GM21723 (cell line): ENCODE measurements around the gene ADD2.
"Not testable (repeated sequence)": the region's sequence is repeated elsewhere in the genome, so short reads cannot be mapped to it uniquely, and the experiment has no call there.

Source experiments
- ATAC-seq: cut with Tn5 transposase; IDR thresholded peaks from one replicate; pipeline ENCODE4 v1.9.1; 2021; ENCODE audit warnings: mild to moderate bottlenecking, moderate library complexity; ENCODE audit not compliant: unreplicated experiment

ADD2 gene

DNA sequence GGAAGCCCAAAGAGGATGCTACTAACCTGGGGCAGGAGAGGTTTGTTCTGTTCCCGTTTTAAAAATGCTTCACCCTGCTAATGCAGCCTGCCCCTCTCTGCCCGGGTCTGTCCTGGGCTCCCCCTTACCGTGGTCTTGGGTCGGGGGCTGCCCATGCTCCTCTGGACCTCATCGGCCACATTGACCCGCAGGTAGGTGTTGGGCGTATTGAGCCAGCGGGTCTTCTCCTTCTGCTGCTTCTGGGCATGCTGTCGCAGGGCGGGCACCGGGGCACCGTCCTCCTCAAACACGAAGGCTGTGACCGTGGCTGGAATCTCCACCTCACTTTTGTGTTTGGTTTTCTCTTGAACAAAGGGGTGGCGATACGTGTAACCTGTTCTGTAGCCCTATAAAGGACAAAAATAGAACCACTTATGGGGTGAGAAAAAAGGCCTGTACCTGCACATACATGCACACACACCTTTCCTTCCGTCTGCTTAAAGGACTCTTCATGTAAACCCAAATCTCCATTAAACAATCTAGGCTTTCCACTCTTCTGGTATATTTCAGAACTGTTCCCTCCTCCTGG lies 89.3 kb downstream of the ADD2 start:
- no peak for ATAC-seq

DNA sequence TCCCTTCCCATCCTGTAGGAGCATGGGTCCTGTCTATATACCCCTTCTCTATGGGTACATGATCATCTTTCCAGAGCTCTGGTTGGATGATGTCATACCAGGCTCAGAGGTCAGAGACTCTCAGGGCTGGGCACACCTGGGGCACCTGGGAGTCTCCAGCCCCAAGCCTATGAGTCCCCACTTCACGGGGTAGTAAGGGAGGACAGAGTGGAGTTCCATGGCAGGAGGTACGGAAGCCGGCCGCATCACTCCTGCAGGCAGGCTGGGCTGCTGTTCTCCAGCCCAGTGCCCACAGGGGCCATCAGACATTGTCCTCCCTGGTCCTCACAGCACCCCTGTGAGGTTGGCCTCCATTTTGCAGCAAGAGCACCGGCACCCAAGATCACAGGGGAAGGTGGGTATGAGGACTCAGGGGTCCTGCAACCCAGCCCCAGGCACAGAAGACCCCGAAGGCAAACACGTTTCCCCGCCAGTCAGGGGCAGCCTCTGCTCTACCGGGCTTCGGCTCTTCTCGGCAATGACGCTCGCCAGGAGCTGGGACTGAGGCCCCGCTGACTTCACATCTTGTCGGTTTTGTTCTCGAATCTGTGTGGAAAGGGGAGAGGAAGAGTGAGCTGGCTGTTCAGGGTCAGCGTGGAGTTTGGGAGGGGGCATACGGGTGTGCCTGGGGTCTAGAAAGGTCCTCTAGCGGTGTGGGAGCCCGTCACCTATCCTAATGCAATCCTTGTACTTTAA lies 91.5 kb downstream of the ADD2 start:
- no peak for ATAC-seq

DNA sequence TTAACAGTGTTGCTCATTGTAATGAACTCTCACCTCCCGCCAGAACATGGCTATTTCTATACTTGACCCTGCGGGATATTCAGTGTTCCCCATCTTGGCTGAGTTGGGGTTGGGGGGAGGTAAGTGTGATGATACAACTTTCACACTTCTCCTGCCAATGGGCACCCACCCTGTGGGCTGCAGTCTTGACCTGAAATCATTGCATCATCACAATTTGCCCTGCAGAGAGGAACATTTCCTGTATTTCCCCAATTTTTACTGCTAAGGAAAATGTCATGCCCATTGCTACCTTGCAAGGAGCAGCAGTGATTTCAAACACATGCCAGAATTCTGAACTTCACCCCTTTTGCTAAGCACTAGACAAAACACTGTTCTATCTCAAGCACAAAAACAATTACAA lies 92.1 kb downstream of the ADD2 start:
- no peak for ATAC-seq

DNA sequence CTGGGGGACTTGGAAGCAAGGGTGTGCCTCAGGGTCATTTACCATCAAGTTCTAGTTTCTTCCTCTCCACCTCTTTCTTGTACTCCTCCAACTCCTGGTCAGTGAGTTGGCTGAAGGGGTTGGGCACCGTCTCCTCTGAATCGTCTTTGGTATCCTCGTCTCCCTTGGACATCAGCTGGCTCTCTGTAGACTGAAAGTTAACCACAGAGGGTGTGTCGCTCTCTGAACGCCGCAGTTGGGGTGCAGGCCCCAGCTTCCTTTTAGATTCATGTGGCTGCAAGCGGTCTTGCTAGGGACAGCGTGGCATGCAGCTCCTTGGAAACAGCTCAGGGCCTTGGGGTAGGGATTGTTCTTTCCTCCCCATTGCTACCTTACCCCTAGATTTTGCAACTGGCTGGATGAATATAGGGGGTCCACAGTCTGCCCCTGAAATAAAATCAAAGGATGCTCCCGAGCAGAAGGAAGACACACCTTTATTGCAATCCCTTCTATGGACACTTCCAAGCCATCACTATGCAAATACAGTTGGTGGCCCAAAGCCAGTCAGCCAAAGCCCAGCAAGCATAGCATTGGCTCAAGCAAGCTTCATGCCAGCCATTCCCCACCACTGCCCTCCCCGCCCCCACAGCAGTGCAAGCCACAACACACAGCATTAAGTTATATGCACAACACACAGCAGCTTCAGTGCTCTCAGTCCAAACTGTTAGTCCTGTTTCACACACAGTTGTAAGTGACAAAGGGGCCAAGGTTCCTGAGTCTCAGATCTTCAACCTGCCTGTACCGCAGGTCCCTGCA lies 93.2 kb downstream of the ADD2 start:
- no peak for ATAC-seq

DNA sequence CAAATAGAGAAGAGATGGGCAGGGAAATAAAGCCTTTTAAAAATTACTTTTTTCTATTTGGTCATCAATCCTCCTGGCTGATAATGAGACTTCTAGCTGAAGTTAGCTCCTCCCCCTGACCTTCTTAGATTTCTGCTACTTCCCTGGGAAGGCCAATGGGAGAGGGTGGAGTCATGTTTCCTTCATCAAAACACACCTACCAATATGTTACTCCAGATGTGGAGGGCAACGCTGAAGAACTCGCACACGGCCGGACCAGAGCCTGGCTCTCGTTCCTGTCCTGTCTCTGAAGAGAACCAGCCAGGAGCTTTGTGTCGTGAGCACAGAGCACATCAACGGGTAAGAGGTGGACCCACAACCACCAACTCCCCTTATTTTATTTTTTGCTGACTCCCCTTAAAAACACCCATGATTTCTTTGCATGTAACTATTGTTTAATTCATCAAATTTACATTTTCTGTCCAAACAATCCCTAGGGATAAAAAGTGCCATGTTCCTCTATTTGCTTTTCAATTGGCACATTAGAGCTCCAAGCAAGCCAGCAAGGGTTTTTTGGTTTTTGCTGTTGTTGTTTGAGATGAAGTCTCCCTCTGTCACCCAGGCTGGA lies 94.9 kb downstream of the ADD2 start:
- no peak for ATAC-seq

DNA sequence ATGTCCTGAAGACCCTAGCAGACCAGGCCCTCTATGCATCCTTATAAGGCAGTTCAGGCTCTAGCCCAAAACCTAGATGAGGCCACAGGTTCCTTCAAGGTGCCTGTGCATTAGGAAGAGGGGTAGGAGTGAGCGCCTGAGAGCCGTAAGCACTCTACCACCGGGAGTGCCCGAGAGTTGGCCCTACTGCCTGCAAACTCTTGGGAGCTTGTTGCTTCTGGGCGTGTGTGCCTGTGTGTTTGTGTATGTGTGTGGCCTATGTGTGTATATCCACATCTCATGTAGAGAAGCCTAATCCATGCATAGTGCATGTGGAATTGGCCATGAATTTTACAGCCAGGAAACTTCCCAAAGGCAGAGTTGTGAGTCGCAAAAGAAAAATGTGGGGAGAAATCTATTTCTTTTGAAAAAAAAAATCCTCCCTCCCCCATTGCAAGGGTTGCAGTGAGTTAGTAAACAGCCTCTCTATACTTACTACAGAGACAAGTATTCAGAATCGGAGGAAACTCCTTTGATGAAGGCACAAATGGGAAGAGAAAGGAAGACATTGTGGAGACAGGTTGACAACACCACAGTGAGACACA lies 96.8 kb downstream of the ADD2 start:
- ATAC-seq = no peak

DNA sequence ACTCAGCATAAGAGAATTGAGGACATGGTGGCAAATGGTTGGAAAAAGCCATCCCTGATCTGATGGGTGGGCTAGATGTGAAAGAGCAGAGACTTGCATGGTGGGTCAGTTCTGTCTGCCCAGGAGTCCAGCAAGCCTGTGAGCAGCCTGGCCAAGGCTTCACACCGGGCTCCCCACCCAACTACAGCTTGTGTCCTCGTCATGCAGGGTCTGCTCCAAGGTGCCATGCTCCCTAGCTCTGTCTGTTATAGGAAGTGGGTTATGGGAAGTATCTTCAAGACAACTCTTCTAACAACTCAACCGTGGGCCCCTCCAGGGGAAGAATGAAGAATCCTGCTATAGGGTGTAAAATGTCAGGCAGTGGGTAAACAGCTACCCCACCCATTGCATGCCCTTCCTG lies 97.4 kb downstream of the ADD2 start:
- no peak for ATAC-seq

DNA sequence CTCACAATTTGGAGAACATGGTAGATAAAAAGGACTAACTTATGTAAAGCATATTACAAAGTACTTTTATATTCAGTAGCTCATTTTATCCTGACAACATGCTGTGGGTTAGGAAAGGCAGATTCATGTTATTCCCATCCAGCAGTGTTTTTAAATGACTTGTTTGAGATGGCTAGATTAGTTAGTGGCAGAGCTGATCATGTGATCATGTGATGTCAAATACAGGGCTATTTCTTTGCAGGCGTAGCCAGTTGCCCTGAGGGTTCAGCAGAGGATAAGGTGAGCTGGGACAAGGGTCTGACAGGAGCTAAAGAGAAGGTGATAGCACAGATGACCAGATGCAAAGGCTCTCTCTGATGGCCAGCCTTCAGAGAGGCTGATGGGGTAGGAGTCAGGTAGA lies 97.8 kb downstream of the ADD2 start:
- no peak for ATAC-seq

DNA sequence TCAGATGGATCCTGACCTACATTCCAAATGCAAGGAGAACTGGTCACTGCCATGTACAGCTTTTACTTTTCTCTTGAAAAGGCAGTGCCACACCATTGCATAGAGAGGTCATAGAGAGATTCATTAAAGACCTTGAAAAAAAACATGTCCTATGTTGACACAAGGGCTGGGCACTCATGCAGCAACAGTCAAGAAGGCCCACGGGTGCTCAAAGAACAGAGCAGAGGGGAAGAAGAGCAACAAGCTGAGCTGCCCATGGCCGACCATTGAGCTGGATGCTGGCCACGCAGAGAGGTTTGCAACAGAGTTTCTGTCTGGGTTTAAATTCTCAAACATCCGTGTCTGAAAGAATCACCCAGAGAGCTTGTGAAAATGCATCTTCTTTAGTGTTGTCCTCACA lies 99.1 kb downstream of the ADD2 start:
- no peak for ATAC-seq

DNA sequence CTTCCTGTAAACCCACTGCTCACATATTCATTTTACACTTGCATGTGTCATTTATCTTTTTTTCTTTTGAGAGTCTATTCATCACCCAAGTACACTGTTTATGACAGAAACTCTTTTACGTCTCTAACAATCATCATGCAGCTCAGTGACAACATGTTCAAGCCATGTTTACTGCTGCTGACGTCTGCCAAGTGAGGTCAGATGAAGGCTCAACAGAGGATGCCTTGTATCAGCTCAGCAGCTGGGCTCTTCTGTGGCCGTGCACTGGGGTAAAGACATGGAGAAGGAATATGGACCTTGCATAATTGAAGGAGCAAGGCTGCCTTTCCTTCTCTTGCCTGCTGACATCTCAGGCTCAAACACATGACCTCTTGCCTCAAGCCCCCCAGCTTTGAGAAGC lies 99.6 kb downstream of the ADD2 start:
- no peak for ATAC-seq

DNA sequence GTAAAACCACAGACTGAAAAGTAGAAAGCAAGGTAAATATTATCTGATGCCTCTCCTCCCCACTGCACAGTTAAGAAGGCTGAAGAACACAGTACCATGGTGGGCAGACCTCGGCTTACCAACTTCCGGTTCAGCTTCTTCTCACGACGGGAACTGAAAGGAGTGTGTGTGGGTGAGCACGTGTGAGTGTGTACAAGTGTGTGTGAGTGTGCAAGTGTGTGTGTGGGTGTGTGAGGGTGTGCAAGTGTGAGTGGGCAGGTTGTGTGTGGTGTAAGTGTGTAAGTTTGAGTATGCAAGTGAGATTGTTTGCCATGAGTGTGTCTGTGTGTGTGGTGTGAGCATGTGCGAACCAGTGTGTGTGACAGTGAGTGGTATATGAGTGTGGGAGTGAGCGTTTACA lies 103.5 kb downstream of the ADD2 start:
- no peak for ATAC-seq

DNA sequence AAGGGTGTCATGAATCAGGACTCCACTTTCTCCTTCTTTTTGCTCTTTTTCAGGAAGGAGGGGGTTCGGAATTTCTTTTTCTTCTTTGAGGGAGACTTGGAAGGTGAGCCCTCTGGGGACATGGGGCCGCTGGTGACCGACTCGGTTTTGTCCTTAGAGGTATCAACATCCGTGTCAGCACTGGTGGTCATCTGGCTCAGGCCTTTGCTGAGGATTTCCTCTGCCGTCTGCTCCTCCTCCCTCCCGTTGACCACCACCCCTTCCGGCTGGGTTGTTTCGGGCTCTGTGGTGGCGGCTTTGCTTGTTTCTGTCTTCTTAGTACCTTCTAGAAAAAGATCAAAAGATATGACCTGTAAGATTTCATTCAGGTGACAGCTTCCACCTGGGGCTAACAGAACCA lies 104.6 kb downstream of the ADD2 start:
- ATAC-seq = no peak

DNA sequence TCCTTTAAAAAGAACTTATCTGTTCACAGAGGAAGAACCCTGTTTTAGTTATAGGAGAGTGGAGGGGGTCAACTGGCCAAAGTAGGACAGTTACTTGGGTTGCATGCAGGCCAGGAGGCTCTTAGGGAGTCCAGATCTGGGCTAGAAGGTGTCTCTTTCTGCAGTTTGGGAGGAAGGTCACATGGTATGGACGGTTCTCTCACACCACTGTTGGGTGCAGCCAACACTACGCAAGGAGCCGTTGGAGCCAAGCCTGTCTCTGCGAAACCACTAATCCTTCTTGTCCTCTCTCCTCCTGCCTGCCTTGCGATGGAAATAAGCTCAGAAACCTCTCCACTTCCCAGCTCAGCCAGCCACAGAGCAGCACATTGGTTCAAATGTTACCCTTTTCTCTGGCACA lies 108.4 kb downstream of the ADD2 start:
- no peak for ATAC-seq

DNA sequence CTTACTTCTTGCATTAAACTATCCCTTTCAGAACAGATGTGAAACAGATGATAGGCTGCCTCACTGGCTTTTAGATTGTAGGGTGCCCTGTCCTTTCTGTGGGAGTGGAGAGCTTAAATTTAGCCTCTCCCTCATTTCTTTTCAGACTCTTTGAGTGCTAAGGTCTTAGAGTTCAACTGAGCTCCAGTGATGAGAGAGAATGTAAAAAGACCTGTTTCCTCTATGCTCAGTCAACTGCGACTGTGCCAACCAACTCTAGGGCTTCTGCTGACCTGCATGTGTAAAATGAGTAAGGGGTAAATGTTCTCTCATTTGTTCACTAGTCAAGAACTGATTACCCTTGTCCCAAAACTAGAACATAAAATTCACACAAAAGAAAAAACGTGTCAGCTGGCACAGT lies 109.5 kb downstream of the ADD2 start:
- no peak for ATAC-seq

DNA sequence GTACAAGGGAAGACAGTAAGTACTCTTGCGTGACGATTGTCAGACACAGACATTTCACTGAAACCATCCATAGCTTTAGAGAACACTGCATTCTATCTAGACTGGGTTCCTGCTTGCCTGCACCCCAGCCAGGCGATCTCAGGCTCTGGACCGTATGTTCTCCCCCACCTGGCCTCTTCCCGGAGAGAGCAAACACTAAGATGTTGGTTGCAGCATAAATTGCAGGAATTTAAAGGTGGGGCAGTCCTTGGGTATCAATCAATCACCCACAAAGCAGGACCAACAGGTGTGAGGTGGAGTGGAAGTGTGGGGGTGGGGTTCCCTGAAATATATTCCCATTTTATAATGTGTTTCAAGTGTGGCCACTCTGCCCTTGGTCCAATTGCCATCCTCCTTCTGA lies 110.8 kb downstream of the ADD2 start:
- no peak for ATAC-seq

DNA sequence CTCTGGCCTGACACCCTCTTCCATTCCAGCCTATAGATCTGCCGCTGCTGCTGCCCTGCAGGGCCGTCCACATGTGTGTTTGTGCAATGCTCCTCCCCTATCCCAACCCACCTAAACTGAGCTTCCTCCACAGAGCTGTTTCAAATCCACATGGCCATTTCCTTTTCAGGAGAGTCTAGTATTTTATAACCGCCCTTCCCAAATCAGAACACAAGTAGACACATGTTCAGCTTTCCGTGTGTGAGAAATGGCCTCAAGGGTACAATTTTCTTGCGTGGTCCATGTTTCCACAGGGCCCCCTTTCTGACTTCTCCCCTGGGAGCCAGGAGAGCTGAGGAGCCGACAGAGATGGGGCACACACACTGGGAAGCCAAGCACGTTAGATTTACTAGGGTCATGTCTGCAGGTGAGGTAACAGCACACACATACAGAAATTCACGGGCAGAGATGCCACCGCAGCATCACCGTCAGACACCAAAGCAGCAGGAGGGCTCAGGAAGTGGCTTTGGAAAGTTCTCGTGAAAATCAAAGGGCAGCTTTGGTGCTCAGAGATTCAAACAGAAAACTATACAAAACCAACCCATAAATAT lies 111.5 kb downstream of the ADD2 start:
- ATAC-seq = no peak

DNA sequence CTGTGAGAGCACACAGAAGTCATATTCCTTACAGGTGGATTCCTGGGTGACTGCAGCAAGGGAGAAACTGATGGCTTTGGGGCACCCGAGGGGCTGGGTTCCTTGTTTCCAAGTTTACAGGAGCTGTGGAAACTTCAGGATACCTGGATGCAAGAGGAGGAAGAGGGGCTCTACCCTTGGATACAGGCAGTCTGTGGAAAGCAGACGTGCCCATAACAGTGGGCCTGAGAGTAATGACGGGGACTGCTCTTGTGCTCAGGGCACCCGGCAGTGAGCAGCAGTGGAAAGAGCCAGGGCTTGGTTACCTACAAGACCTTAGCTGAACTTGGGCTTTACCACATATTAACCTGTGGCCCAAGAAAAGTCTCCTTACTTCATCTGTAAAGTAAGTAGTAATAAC lies 112.2 kb downstream of the ADD2 start:
- ATAC-seq = no peak

DNA sequence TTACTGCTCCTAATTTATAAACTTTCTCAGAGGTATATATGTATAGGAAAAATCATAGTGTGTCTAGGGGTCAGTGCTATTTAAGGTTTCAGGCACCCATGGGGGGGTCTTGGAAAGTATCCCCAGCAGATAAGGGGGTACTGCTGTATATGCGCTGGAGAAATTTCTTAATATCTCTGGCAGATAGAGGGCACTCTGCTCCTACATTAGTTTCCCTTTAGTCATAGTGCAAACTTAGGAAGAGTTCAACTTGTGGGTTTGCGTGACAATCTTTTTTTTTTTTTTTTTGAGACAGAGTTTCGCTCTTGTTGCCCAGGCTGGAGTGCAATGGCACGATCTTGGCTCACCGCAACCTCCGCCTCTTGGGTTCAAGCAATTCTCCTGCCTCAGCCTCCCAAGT lies 112.8 kb downstream of the ADD2 start:
- ATAC-seq = not testable (repeated sequence)

DNA sequence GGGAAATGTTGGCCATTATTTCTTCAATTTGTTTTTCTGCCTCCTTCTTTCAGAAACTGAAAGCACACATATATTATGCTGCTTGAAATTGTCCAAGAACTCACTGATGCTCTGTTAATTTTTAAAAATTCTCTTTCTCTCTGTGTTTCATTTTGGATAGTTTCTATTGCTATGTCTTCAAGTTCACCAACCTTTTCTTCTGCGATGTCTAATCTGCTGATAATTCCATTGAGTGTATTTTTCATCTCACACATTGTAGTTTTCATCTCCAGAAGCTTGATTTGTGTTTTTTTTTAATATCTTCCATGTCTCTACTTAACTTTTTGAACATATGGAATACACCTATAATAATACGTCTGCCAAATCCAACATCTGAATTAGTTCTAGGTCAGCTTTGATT lies 116.3 kb downstream of the ADD2 start:
- ATAC-seq = no peak

DNA sequence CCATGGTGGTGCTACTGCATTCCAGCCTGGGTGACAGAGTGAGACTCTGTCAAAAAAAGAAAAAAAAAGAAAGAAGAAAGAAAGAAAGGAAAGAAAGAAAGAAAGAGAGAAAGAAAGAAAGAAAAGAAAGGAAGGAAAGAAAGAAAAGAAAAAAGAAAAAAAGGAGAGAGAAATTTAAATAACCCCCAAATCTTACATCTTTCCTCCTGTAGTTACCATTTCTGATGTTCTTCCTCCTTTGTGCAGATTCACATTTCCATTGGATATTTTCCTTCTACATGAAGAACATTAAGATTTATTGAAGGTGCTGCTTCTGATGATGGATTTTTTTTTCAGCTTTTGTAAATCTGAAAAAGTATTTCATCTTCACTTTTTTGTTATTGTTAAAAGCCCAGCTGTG lies 117.0 kb downstream of the ADD2 start:
- ATAC-seq = no peak

DNA sequence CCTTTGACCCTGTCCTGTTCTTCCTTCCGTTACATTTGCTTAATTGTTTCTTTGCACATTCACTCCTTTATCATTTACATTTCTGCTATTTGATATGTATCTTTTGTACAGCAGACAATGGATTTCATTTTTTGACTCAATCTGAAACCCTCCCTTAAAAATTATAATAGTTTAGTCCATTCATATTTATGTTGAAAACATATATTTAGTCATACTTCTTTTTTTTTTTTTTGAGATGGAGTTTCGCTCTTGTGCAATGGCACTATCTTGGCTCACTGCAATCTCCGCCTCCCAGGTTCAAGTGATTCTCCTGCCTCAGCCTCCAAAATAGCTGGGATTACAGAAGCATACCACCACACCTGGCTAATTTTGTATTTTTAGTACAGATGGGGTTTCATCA lies 119.0 kb downstream of the ADD2 start:
- ATAC-seq = no peak
